Fibroblast of mammary gland (primary cell): ENCODE data around the gene HNRNPAB.

Source experiments
- DNase-seq: peaks from one replicate; pipeline ENCODE4 v3.0.0-alpha.2; 2010; ENCODE audit warnings: low read depth
- H3K4me3 ChIP-seq: 2 replicates; pipeline ENCODE4 v1.5.1; 2011; ENCODE audit warnings: low read depth, mild to moderate bottlenecking, low read length, moderate library complexity; ENCODE audit not compliant: control insufficient read depth
- TF ChIP-seq, protein P1 (sequence below): conservative IDR thresholded peaks from 2 replicates; pipeline ENCODE4 v1.5.1; 2011; ENCODE audit warnings: low read depth, low read length, inconsistent platforms; ENCODE audit not compliant: control insufficient read depth, insufficient read depth

Gene HNRNPAB

DNA sequence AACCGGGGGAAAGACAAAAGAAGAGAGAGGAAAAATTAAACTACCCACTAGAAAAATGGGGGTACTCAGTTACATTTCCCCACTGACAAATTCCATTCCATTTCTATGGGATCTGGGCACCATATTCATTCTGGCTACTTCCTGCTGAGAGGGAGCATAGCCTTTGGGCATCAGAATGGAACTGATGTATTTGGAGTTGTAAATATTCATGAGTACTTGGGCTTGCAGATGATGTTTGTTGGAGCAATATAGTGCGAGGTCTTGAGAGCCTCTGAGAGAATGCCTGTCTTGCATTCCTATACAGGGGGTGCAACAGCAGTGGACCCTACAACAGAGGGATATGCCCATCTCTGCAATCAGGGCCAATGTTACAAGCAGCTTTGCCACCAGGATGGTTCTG is 33.9 kb upstream of the HNRNPAB start:
- no peak for DNase-seq

DNA sequence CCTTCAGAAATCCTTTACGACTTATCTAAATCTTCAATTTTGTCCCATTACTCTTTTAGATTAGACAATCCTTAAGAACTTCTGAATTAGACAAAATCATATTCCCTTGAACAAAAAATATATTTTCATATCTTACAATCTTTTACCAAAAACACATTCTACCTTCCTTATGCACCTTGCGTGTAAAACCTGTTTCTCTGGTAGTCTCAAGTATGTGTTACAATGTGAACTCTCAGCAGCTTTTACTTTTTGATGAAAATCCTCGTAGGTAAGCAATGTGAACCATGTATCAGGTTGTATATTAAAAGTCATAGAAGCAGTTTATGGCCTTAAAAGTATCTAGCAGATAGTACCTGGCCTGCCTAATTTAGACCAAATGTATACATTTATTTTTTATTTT is 29.9 kb upstream of the HNRNPAB start:
- TF ChIP-seq, protein P1, sequence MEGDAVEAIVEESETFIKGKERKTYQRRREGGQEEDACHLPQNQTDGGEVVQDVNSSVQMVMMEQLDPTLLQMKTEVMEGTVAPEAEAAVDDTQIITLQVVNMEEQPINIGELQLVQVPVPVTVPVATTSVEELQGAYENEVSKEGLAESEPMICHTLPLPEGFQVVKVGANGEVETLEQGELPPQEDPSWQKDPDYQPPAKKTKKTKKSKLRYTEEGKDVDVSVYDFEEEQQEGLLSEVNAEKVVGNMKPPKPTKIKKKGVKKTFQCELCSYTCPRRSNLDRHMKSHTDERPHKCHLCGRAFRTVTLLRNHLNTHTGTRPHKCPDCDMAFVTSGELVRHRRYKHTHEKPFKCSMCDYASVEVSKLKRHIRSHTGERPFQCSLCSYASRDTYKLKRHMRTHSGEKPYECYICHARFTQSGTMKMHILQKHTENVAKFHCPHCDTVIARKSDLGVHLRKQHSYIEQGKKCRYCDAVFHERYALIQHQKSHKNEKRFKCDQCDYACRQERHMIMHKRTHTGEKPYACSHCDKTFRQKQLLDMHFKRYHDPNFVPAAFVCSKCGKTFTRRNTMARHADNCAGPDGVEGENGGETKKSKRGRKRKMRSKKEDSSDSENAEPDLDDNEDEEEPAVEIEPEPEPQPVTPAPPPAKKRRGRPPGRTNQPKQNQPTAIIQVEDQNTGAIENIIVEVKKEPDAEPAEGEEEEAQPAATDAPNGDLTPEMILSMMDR, result no peak
- no peak overlapping the region for H3K4me3 ChIP-seq
- DNase-seq, result no peak

More for the DNA sequence above, 33.9 kb upstream of the HNRNPAB start:
- TF ChIP-seq, protein P1, result no peak
- no peak overlapping the region for H3K4me3 ChIP-seq

DNA sequence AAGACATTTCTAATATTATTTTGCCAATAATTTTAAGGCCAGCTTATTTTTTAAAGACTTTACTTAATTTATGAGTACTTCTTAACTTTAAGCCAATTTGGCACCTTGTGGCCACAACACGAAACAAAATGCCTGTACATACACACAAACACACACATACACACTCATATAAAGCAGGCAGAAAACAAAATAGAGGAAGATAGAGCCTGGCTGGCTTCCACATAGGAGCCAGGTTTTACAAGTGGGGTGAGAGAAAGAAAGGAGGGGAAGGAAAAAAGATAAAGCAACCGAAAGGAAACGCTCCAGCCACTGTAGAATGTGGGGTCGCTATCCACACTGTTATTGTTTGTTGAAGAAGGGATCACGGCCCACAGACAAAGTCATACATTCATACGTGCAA is 27.5 kb upstream of the HNRNPAB start:
- no peak for DNase-seq
- TF ChIP-seq, protein P1, result no peak
- no peak overlapping the region for H3K4me3 ChIP-seq

DNA sequence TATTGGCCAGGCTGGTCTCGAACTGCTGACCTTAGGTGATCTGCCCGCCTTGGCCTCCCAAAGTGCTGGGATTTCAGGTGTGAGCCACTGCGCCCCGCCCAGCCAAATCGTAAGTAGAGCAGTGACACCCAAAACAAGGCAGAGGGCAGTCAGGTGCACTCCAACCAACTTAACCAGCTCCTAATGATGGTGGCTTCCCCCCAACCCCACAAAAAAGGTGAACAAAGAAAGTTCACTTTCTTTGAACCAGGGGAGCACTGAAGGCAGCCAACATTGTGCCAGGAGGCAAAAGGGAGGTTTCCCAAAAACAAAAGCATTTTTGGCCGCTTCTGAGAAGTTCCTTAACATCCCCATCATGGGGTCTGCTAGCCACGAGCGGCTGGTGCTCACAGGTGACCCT is 26.8 kb upstream of the HNRNPAB start:
- no peak overlapping the region for H3K4me3 ChIP-seq
- TF ChIP-seq, protein P1, result no peak

DNA sequence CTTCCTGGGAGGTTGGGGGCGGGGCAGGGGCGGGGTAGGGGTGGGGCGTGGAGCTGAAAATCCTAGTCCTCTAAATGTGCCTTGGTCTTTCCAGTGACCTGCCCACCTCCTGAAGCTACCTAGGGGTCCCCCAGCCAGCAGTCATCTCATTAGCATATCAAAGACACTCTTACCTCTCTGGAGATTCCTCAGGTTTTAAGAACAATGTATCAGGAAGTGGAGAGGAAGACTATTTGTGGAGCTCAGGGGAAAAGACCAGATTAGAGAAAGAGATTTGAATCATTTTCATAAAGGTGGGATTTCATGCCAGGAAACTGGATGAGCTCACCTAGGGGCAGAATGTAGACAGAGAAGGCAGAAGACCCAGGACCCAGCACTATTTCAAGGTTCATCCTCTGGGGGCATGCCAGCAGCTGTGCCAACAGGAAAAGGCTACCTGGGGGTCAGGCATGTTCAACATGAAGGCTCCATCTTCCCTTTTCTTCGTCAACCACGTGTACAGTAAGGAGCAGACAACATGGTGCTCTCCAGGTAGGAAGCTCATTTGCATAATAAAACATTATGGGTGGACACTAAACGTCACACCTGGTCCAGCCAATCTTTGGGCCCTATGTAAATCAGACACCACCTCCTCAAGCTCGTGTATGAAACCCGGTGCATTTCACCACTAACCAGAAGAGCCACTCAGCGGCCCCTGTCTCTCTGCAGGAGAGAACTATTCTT is 24.0 kb upstream of the HNRNPAB start:
- TF ChIP-seq, protein P1, result no peak
- DNase-seq, result no peak
- H3K4me3 ChIP-seq, result no peak overlapping the region

More for the DNA sequence above, 26.8 kb upstream of the HNRNPAB start:
- DNase-seq, result no peak

DNA sequence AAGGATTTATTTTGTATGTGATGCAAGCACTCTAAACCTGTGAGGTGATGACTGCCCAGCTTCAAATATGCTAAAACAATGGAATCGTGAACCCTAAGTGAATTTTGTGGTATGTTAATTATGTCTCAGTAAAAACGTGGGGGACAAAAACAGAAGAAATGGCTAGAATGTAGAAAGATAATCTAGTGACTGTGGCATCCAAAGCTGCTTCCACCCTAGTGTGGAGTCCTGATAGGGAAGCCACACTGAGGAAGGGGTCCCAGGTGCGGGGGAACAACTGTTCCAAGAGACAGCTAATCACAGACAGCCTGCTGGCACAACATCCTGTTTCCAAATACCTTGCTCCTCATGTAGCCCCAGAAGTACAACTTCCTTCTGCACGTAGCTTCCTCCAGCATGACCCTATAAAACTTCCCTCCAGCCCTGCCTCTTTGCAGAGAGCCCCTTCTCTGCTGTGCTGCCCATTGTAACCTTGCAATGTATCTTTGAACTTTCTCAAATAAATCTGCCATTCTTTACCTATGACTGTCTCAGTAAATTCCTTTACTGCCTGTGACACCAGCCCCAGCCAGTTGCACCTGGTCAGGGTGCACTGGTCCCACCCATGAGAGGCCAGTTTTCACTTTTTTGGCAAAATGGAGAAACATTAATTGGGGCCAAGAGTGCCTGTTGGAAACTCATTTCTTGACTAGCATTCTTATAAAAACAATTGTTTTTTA is 22.0 kb upstream of the HNRNPAB start:
- no peak overlapping the region for H3K4me3 ChIP-seq
- TF ChIP-seq, protein P1, result no peak
- DNase-seq, result no peak

DNA sequence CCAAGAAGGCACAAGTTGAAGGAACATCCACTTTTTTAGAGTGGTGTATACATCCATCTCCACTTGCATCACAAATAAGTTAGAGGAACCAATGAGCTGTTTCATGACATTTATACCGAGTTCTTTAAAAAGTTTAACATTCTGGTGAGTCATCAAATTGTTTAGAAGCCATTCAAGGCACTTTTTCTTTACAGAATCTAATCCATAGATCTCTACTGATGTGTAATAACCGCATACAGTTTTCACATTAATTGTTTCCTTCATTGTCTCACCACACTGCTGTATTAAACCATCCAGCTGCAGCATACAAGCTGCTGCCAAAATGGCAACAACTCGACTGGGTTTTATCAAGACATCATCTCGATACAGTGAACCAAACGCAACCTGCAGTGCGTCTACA is 17.9 kb upstream of the HNRNPAB start:
- H3K4me3 ChIP-seq, result no peak overlapping the region
- DNase-seq, result no peak

More for the DNA sequence above, 17.9 kb upstream of the HNRNPAB start:
- TF ChIP-seq, protein P1, result no peak
